GM11168 (cell line): ENCODE measurements around the gene WDR83.
"Not testable (repeated sequence)": the region's sequence is repeated elsewhere in the genome, so short reads cannot be mapped to it uniquely, and the experiment has no call there.

Source experiments
- in situ Hi-C: fragments of 300-500 bp; cut with MboI; formaldehyde crosslinking; loops from one replicate; pipeline ENCODE4 v1.12.0; 2022; ENCODE audit warnings: low sequenced_read_pairs; ENCODE audit not compliant: unreplicated experiment

Gene WDR83

GRCh38 chr19:12708641-12709040, 42.0 kb downstream of the WDR83 start:
- in situ Hi-C loops, result no loop called here

- in situ Hi-C loops, result no loop called here
These were observed 44.6 kb downstream of the WDR83 start for GRCh38 chr19:12711187-12711586.

- in situ Hi-C loops, result not testable (repeated sequence)
These were observed 45.5 kb downstream of the WDR83 start for GRCh38 chr19:12712077-12712476.

GRCh38 chr19:12713304-12713703, 46.7 kb downstream of the WDR83 start:
- in situ Hi-C loops, result not testable (repeated sequence)

- in situ Hi-C loops, result no loop called here
These were observed 48.5 kb downstream of the WDR83 start for GRCh38 chr19:12715102-12715501.

- in situ Hi-C loops, result no loop called here
These were observed 49.3 kb downstream of the WDR83 start for GRCh38 chr19:12715929-12716328.

GRCh38 chr19:12720296-12720695, 53.7 kb downstream of the WDR83 start:
- in situ Hi-C loops, result no loop called here

GRCh38 chr19:12720851-12721655, 54.4 kb downstream of the WDR83 start:
- in situ Hi-C loops, result no loop called here

- in situ Hi-C loops, result no loop called here
These were observed 55.3 kb downstream of the WDR83 start for GRCh38 chr19:12721656-12722565.

- in situ Hi-C loops, result no loop called here
These were observed 56.2 kb downstream of the WDR83 start for GRCh38 chr19:12722566-12723380.

GRCh38 chr19:12723381-12723640, 56.7 kb downstream of the WDR83 start:
- in situ Hi-C loops, result no loop called here

GRCh38 chr19:12723641-12724426, 57.2 kb downstream of the WDR83 start, which contains the start of gene TNPO2:
TSS of gene TNPO2 (minus strand) at chr19:12723932. CDS start at chr19:12720977, 2,955 bp downstream.
- in situ Hi-C loops, result no loop called here
